ENCODE results near the gene CACNA1A. TPM values are rescaled to one million over a fixed set of nuclear protein-coding genes. Genes with fewer than 3 reads are reported as not detected.

CACNA1A gene
- total RNA-seq, 2 experiments from 2014 or later: 0.33 to 0.35 TPM

DNA sequence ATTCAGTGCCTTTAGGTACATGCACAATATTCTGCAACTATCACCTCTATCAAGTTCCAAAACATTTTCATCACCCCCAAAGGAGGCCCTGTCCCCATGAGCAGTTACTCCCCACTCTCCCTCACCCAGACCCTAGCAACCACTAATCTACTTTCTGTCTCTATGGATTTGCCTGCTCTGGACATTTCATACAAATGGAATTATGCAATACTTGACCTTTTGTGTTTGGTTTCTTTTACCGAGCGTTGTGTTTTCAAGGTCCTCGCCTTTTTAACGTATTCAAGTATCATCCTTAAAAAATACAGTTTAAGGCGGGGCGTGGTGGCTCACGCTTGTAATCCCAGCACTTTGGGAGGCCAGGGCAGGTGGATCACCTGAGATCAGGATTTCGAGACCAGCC is 196.4 kb downstream of the CACNA1A start:
- no peak overlapping the region for H3K4me3 Mint-ChIP-seq
- H3K4me1 Mint-ChIP-seq (ENCODE audit: low read depth): no peaks in the 10 kb centered on the region
- no peak overlapping the region for H3K27ac Mint-ChIP-seq
- no peaks in the 10 kb centered on the region for H3K27me3 Mint-ChIP-seq (ENCODE audit: low read depth)
- intact Hi-C loops (cut with micrococcal nuclease): no loop called here
- no peaks in the 10 kb centered on the region for H3K9me3 Mint-ChIP-seq
- no peak for DNase-seq
- no peaks in the 10 kb centered on the region for H3K36me3 Mint-ChIP-seq (ENCODE audit: low read depth)
- CTCF ChIA-PET: interaction anchor here (0.6 kb wide), 1 partner anchor 9 kb away, joined by 3 read pairs; no protein-coding TSS in a partner anchor

DNA sequence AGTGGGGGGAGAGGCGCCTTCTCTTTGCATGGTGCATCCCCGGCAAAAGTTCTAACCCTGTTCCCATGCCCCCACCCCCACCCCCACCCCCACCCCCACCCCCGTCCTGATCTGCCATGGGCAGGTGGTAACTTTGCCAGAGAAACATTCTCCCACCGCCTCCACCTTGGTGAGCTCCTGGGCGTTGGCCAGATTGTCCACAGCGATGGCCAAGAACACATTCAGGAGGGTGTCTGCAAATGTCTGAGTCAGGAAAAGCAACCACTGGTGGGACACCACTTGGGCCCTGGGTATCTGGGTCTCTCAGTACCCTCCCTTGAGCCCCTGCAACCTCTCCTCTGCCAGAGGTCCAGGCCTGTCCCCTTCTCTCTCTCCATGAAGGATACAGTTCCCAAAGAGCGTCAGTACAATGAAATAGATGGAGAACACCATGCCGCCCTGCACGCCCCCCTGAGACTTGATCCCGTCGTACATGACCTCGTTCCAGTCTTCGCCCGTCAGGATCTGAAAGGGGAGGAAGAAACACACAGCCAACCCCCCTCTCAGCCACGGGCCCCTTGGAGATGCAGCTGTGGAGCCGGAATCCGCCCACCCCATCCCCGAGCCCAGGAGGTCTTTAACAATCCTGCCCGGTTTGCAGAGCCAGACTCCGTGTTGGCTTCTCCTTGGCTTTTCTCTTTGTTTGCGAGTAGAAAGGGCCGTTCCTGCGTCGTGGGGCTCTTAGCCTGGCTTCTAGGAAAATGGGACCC is 202.7 kb downstream of the CACNA1A start:
- Mint-ChIP-seq H3K4me3 (no peak overlapping the region), H3K27ac (no peak overlapping the region), H3K27me3 (ENCODE audit: low read depth) (peaks cover 35% of the 10 kb centered on the region), H3K9me3 (no peaks in the 10 kb centered on the region), H3K36me3 (ENCODE audit: low read depth) (no peaks in the 10 kb centered on the region), H3K4me1 (ENCODE audit: low read depth) (peaks cover 4% of the 10 kb centered on the region)
- CTCF ChIA-PET: no interaction called here
- DNase-seq: no peak
- intact Hi-C loops (cut with micrococcal nuclease): no loop called here

DNA sequence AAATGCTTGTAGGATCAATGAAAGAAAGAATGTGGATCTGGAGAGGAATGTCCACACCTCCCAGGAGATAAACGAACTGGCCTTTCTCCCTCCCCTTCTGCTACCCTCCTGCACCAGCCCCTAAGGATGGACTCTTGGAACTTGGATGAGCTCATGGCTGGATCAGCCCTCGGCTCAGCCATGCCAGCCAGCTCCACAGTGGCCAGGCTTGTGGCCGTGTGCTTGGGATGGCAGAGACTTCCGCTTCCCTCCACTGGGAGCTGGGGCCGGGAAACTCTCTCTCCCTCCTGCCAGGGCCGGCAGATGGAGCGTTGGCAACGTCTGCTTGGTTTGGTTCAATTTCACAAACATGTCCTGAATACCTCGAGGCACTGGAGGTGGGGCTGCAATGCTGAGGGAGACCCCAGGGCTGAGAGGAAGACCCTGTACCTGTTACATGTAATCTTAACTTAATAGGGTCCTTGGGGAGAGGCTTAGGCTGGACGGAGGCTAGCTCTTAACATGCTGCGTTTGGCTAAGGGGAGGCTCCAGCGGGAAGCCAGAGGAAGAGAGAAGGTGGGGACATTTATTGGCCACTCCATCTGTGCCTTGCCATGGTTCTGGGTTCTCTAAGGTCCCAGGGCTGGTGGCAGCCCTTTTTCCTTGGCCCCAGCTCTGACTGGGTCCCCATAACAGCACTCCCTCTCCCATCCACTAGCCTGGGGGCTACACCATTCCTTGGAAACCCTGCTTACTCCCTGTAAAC is 203.6 kb downstream of the CACNA1A start:
- Mint-ChIP-seq H3K4me1 (ENCODE audit: low read depth) (peaks cover 4% of the 10 kb centered on the region), H3K27me3 (ENCODE audit: low read depth) (peaks cover 35% of the 10 kb centered on the region), H3K9me3 (no peaks in the 10 kb centered on the region), H3K27ac (no peak overlapping the region), H3K36me3 (ENCODE audit: low read depth) (no peaks in the 10 kb centered on the region), H3K4me3 (no peak overlapping the region)
- intact Hi-C loops (cut with micrococcal nuclease): no loop called here
- CTCF ChIA-PET: no interaction called here
- DNase-seq: no peak

- Mint-ChIP-seq H3K9me3 (no peaks in the 10 kb centered on the region), H3K27me3 (ENCODE audit: low read depth) (peaks cover 35% of the 10 kb centered on the region), H3K4me1 (ENCODE audit: low read depth) (peaks cover 4% of the 10 kb centered on the region), H3K4me3 (no peak overlapping the region), H3K27ac (no peak overlapping the region), H3K36me3 (ENCODE audit: low read depth) (no peaks in the 10 kb centered on the region)
- CTCF ChIA-PET: interaction anchor here (0.6 to 2.1 kb wide), 2 partner anchors 9 to 24 kb away, joined by 3 to 6 read pairs; no protein-coding TSS in a partner anchor
- DNase-seq: no peak
- intact Hi-C loops (cut with micrococcal nuclease): no loop called here
Observed at GRCh38 chr19:13301627-13302334, 204.5 kb downstream of the CACNA1A start.

DNA sequence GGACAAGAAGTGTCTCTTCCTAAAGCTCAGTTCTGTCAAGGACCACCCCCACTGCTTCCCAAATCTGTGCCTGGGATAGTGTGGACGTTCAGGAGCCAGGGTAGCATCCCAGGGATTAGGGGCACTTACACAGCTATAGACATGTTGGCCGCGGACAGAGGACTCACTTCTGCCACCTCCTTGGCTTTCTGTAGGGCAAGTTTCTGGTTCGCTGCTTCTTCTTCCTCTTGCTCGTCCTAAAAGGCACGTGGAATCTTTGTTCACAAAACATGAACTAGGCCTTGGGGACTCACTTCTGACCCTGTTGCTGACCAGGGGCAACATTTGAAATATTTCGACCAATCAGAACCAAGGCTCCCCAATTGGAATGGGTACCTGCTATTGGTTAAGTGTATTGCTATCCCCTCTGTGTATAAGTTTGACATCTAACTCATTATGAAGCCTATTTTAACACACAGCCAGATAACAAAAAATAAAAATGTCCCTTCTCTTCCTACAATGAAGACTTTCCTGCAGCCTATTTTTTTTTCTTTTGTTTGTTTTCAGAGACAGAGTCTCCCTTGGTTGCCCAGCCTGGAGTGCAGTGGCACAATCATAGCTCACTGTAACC is 205.8 kb downstream of the CACNA1A start:
- intact Hi-C loops (cut with micrococcal nuclease): no loop called here
- H3K4me1 Mint-ChIP-seq (ENCODE audit: low read depth): peaks cover 4% of the 10 kb centered on the region

GRCh38 chr19:13299838-13300237 is 206.4 kb downstream of the CACNA1A start:
- intact Hi-C loops (cut with micrococcal nuclease): no loop called here
- Mint-ChIP-seq H3K36me3 (ENCODE audit: low read depth) (no peaks in the 10 kb centered on the region), H3K4me1 (ENCODE audit: low read depth) (peaks cover 4% of the 10 kb centered on the region), H3K9me3 (no peaks in the 10 kb centered on the region), H3K4me3 (no peak overlapping the region), H3K27me3 (ENCODE audit: low read depth) (peaks cover 35% of the 10 kb centered on the region), H3K27ac (no peak overlapping the region)
- DNase-seq: no peak
- CTCF ChIA-PET: no interaction called here

More for the DNA sequence above, 205.8 kb downstream of the CACNA1A start:
- DNase-seq: no peak
- H3K36me3 Mint-ChIP-seq (ENCODE audit: low read depth): no peaks in the 10 kb centered on the region
- CTCF ChIA-PET: interaction anchor here (0.6 to 2.1 kb wide), 2 partner anchors 22 to 288 kb away, joined by 3 to 6 read pairs; no protein-coding TSS in a partner anchor
- H3K27me3 Mint-ChIP-seq (ENCODE audit: low read depth): peaks cover 35% of the 10 kb centered on the region
- H3K9me3 Mint-ChIP-seq: no peaks in the 10 kb centered on the region
- H3K4me3 Mint-ChIP-seq: no peak overlapping the region
- H3K27ac Mint-ChIP-seq: no peak overlapping the region

DNA sequence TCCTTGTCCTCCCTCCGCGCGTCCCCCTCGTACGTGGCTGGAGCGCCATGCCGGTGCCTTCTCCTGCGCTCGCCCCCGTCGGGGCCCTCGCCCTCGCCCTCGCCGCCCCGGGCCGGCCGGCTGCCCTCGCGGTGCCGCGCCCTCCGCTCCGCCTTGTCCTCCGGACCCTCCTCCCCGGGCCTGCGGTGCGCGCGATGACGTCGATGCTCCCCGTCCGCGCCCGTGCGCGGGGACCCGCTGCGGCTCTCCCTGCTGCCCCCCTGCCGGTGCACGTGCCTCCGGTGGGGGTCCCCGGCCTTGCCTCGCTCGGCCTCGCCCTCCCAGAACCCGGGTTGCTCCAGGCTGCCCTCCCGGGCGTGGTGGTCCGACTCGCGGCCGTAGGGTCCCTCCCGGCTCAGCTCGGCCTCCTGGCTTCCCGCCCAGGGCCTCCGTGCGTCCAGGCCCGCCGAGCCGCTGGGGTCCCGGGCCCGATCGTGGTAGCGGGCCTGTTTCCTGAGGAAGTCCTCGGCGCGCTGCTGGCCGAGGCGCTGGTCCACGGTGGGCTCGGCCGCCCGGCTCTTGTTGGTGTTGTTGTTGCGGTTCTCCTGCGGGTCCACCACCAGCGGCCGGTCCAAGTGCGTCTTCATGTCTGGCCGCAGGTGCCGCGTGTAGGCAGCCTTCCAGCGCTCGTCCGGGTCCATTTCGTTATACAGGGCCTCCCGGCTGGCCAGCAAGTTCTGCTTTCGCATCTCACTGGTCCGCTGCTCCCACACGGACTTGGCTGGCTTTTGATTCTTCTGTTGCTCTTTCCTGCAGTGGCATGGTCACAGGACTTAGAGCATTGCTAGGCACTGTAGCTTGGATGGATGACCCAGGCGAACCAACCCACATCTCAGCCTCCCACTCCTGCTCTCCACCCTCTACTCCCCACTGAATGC is 207.5 kb downstream of the CACNA1A start:
- no peak for DNase-seq
- no peaks in the 10 kb centered on the region for H3K9me3 Mint-ChIP-seq
- CTCF ChIA-PET: no interaction called here
- H3K27me3 Mint-ChIP-seq (ENCODE audit: low read depth): peaks cover 29% of the 10 kb centered on the region
- no peak overlapping the region for H3K4me3 Mint-ChIP-seq
- H3K27ac Mint-ChIP-seq: no peak overlapping the region
- H3K36me3 Mint-ChIP-seq (ENCODE audit: low read depth): no peaks in the 10 kb centered on the region
- peaks cover 4% of the 10 kb centered on the region for H3K4me1 Mint-ChIP-seq (ENCODE audit: low read depth)
- intact Hi-C loops (cut with micrococcal nuclease): no loop called here

GRCh38 chr19:13297023-13297422 is 209.3 kb downstream of the CACNA1A start:
- Mint-ChIP-seq H3K4me1 (ENCODE audit: low read depth) (peaks cover 4% of the 10 kb centered on the region), H3K36me3 (ENCODE audit: low read depth) (no peaks in the 10 kb centered on the region), H3K27me3 (ENCODE audit: low read depth) (peaks cover 21% of the 10 kb centered on the region), H3K4me3 (no peak overlapping the region), H3K27ac (no peak overlapping the region), H3K9me3 (no peaks in the 10 kb centered on the region)
- CTCF ChIA-PET: no interaction called here
- intact Hi-C loops (cut with micrococcal nuclease): no loop called here
- DNase-seq: no peak

DNA sequence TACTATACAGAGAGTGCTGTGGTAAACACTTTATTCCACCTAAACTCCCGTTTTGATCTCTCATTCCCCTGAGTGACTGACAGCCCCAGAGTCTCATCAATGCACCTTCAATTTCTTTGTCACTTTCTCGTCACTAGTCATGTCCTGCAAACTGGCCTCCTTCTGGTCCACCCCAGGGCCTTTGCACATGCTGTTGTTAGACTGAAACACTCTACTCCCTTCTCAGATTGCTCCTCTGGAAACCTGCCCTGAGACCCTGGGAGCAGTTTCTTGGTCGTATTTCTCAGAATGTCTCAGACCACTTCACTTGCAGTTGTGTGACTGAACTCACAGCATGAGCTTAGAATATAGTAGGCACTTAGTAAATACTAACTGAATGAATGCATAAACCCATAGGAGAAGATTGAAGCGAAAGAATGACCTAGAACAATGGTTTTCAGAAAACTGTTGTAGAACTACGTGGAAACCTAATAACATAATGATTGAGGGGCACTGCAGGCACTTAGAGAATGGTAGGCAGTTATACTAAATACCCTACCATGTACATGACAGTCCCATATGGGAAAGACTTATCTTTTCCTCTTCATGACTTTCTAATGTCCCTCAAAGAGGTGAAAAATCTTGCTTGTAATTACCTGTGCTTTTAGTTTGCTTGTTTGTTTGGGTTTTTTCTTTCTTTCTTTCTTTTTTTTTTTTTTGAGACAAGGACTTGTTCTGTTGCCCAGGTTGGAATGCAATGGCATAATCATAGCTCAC is 211.3 kb downstream of the CACNA1A start:
- no peaks in the 10 kb centered on the region for H3K36me3 Mint-ChIP-seq (ENCODE audit: low read depth)
- H3K27ac Mint-ChIP-seq: no peak overlapping the region
- CTCF ChIA-PET: interaction anchor here (0.6 kb wide), 1 partner anchor 15 kb away, joined by 3 read pairs; no protein-coding TSS in a partner anchor
- peaks cover 4% of the 10 kb centered on the region for H3K4me1 Mint-ChIP-seq (ENCODE audit: low read depth)
- no peaks in the 10 kb centered on the region for H3K9me3 Mint-ChIP-seq
- H3K4me3 Mint-ChIP-seq: no peak overlapping the region
- peaks cover 9% of the 10 kb centered on the region for H3K27me3 Mint-ChIP-seq (ENCODE audit: low read depth)
- intact Hi-C loops (cut with micrococcal nuclease): no loop called here
- DNase-seq: no peak

GRCh38 chr19:13291913-13292312 is 214.4 kb downstream of the CACNA1A start:
- H3K36me3 Mint-ChIP-seq (ENCODE audit: low read depth): no peaks in the 10 kb centered on the region

GRCh38 chr19:13290741-13291140 is 215.5 kb downstream of the CACNA1A start:
- Mint-ChIP-seq H3K4me3 (no peak overlapping the region), H3K36me3 (ENCODE audit: low read depth) (no peaks in the 10 kb centered on the region), H3K27ac (no peak overlapping the region), H3K27me3 (ENCODE audit: low read depth) (no peaks in the 10 kb centered on the region), H3K9me3 (no peaks in the 10 kb centered on the region), H3K4me1 (ENCODE audit: low read depth) (no peaks in the 10 kb centered on the region)
- CTCF ChIA-PET: no interaction called here
- intact Hi-C loops (cut with micrococcal nuclease): no loop called here
- no peak for DNase-seq

More at GRCh38 chr19:13291913-13292312, 214.4 kb downstream of the CACNA1A start:
- H3K27ac Mint-ChIP-seq: no peak overlapping the region
- no peak overlapping the region for H3K4me3 Mint-ChIP-seq
- no peaks in the 10 kb centered on the region for H3K4me1 Mint-ChIP-seq (ENCODE audit: low read depth)
- H3K9me3 Mint-ChIP-seq: no peaks in the 10 kb centered on the region
- no peaks in the 10 kb centered on the region for H3K27me3 Mint-ChIP-seq (ENCODE audit: low read depth)
- DNase-seq: no peak
- CTCF ChIA-PET: interaction anchor here (1.0 kb wide), 1 partner anchor 13 kb away, joined by 4 read pairs; no protein-coding TSS in a partner anchor
- intact Hi-C loops (cut with micrococcal nuclease): no loop called here

All from activated naive CD4-positive, alpha-beta T cell treated with anti-CD3 and anti-CD28 coated beads for 36 hours (primary cell).